ENCODE results near the gene NCAPD2.
"Not testable (repeated sequence)": the region's sequence is repeated elsewhere in the genome, so short reads cannot be mapped to it uniquely, and the experiment has no call there.

The NCAPD2 gene

DNA sequence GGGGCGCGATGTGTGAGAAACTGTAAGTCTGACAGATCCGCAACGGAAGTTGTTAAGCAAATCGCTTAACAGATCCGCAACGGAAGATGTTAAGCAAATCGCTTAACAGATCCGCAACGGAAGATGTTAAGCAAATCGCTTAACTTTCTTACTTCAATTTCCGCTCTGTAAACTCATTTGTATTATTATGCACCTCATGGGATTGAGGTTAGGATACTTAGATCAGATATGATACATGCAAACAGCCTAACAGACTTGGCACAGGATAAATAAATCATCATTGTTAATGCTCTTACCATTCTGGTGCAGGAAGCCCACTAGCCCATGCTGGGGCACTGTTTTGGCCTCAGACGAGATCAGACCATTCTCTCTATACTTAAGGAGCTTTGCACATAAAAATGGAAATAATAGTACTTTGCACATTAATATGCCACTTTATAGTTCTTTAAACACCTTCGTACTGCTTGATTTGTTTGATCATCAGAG is 399 bp downstream of the NCAPD2 start:
- in situ Hi-C loops (cut with HindIII; ENCODE audit: low sequenced_read_pairs) = no loop called here

DNA sequence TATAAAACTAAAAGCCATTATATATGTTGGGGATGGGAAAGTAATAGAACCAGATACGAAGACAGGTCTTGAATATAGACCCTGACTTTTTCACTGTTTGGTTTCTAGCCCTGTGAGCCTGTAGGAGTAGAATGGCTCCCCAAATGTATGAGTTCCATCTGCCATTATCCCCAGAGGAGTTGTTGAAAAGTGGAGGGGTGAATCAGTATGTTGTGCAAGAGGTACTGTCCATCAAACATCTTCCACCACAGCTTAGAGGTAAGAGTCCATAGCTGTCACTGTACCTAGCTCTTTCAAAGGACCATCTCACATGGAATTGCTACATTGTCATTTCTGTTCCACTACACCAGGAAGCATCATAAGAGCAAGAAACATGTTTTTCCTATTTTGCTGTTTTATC is 1.1 kb downstream of the NCAPD2 start:
- in situ Hi-C loops (cut with HindIII; ENCODE audit: low sequenced_read_pairs) = no loop called here

DNA sequence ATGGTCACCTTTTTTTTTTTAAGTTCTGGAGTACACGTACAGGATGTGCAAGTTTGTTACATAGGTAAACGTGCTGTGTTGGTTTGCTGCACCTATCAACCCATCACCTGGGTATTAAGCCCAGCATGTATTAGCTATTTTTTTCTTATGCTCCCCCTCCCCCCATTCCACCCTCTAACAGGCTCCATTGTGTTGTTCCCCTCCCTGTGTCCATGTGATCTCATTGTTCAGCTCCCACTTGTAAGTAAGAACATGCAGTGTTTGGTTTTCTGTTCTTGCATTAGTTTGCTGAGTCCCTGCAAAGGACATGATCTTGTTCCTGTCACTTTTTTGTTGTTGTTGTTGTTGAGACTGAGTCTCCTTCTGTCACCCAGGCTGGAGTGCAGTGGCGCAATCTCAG is 3.4 kb downstream of the NCAPD2 start:
- in situ Hi-C loops (cut with HindIII; ENCODE audit: low sequenced_read_pairs) = not testable (repeated sequence)

DNA sequence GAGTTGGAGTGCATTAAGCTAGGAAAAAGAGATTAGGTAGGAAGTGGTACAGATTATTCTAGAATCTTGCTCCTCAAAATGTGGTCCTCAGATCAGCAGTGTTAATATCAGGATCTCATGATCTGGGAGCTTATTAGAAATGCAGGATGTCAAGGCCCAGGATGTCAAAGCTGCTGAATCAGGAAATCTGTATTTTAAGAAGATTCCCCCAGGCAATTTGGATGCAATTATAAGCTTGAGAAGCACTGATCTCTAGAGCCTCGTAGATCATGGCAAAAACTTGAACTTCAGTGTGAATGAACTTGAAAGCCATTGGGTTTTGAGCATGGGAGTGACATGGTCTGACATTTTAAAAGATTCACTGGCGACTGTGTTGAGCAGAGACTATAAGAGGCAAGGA is 6.6 kb downstream of the NCAPD2 start:
- in situ Hi-C loops (cut with HindIII; ENCODE audit: low sequenced_read_pairs) = no loop called here

DNA sequence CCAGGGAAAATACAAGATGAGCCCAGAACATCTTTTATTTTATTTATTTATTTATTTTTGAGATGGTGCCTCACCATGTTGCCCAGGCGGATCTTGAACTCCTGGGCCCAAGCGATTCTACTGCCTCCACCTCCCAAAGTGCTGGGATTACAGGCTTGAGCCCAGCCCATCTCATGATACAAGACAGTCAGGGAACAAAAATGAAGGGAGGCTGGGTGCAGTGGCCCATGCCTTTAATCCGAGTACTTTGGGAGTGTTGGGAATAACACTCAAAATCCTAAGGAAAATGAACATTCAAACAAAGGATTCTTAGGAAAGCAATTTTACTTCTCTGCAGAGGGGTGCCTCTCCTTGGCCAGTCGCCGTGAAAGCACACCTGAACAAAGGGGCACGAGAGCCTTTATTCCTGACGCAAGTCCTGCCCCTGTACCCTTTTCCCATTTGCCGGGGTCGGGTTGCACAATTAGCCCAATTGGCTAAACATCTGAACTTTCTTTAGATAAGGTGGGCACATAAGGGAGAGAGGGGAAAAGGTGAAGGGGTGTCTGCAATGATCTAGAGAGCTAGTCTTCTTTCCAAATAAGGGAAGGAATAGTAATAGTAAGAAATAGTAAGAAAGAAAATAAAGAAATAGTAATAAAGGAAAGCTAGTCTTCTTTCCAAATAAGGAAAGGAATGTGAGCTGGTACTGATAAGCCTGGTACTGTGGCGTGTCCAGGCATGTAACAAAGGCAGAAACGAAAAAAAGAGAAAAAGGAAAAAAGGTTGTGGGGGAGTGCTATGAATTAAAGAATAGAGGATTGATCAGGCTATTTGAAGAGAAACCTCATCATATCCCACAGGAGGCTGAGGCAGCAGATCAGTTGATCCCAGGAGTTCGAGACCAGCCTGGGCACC is 13.4 kb downstream of the NCAPD2 start:
- in situ Hi-C loops (cut with HindIII; ENCODE audit: low sequenced_read_pairs) = no loop called here

DNA sequence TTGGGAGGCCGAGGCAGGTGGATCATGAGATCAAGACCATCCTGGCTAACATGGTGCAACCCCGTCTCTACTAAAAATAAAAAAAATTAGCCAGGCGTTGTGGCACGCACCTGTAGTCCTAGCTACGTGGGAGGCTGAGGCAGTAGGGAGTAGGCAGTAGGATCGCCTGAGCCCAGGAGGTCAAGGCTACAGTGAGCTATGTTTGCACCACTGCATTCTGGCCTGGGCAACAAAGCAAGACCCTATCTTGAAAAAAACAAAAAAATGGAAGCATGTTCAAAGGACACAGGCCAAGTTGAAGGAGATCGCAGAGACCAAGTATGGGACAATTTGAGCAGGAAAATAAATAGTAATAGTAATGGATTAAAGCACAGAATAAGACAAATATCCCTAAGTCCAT is 14.2 kb downstream of the NCAPD2 start:
- in situ Hi-C loops (cut with HindIII; ENCODE audit: low sequenced_read_pairs) = no loop called here

DNA sequence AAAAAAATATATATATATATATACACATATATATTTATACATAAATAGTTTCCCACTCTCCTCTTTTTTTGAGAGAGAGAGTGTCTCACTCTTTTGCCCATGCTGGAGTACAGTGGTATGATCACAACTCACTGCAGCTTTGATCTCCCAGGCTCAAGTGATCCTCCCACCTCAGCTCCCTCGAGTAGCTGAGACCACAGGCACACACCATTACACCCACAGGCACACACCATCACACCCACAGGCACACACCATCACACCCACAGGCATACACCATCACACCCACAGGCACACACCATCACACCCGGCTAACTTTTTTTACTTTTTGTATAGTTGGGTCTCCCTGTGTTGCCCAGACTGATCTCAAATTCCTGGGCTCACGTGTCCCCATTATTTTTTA is 26.3 kb downstream of the NCAPD2 start:
- in situ Hi-C loops (cut with HindIII; ENCODE audit: low sequenced_read_pairs) = no loop called here

DNA sequence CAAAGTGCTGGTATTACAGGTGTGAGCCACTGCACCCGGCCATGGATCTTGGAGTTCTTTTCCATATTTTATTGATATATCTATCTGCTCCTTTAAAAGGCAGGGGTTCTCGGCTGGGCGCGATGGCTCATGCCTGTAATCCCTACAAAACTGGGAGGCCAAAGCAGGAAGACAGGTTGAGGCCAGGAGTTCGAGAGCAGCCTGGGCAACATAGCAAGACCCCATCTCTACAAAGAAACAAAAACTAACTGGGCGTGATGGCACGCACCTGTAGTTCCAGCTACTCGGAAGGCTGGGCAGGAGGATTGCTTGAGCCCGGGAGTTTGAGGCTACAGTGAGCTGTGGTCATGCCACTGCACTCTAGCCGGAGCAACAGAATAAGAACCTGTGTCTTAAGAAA is 28.3 kb downstream of the NCAPD2 start:
- in situ Hi-C loops (cut with HindIII; ENCODE audit: low sequenced_read_pairs) = no loop called here

DNA sequence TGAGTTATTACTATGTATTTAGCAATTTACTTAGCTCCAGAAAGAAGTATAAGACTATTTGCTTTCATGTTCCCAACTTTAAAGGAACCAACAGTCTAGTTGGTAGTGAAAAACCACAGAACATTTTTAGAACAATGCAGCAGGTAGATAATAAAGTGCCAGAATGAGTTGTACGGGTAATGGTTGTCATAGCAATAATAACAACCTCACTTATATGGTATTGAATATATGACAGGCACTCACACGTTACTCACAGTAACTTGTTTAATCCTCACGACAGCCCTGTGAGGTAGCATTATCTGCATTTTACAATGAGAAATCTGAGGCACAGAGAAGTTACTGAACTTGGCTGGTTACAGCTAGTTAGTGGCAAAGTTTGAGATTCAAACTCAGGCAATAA is 29.8 kb downstream of the NCAPD2 start:
- in situ Hi-C loops (cut with HindIII; ENCODE audit: low sequenced_read_pairs) = no loop called here

DNA sequence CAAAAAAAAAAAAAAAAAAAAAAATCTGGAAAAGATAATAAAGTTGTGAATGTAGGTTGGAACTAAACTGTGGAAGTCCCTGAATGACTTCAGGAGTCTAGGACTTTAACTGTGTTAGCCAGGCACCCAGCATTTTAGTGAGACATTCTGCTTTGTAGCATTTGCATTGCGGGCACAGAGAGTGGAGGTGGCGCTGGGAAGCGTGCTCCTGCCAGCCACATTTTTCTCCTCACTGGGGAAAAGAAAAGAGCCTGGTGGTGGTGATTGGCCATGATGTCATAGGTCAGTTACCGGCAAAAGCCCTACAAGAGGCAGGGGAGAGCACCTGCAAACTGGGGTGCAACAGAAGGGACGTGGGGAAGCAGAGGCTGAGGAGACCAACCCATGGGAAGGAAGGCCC is 30.7 kb downstream of the NCAPD2 start:
- in situ Hi-C loops (cut with HindIII; ENCODE audit: low sequenced_read_pairs) = no loop called here

DNA sequence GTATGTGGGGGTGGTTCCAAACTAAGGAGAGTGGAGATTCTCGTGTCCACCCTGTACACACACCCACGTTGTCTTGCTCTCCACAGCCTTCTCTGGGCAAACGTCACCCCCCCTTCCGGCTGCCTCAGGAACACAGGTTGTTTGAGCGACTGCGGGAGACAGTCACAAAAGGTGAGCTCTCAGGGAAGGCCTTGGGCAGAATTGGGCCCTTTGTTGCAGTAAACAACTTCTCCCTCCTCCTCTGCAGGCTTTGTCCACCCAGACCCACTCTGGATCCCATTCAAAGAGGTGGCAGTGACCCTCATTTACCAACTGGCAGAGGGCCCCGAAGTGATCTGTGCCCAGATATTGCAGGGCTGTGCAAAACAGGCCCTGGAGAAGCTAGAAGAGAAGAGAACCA is 32.3 kb downstream of the NCAPD2 start:
- in situ Hi-C loops (cut with HindIII; ENCODE audit: low sequenced_read_pairs) = no loop called here

DNA sequence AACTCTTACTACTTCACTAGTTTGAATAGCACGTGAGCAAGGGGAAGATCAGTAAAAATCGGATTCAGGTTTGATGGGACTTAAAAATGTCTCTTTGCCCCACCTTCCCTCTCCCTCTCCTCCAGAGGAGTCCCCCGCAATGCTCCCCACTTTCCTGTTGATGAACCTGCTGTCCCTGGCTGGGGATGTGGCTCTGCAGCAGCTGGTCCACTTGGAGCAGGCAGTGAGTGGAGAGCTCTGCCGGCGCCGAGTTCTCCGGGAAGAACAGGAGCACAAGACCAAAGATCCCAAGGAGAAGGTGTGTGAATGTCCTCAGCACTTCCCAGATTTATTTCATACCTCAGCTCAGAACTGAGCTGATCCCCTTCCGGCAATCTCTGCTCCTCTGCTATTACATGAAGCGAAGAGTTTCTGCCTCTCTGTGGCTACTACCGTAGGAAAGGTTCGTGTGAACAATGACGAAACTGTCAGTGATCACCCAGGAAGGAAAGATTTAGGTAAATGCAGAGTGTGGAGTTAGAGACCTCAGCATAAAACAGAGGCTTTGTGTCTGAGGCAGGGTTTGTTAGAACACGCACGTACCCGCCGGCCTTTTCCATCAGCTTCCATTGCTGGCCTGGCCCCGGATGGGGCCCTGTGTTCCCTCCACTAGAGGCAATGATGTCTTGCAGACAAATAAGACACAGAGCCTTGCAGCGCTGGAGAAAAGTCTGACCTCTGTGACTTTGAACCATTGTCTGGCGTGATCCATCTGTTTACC is 33.0 kb downstream of the NCAPD2 start:
- in situ Hi-C loops (cut with HindIII; ENCODE audit: low sequenced_read_pairs) = no loop called here

DNA sequence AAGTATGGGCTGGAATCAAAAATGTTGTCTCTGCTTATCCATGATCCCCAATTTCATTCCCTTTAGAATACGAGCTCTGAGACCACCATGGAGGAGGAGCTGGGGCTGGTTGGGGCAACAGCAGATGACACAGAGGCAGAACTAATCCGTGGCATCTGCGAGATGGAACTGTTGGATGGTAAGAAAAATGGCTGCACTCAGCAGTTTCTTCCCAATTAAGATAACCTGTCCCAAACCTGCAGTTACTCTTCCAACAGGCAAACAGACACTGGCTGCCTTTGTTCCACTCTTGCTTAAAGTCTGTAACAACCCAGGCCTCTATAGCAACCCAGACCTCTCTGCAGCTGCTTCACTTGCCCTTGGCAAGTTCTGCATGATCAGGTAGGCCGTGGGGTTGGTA is 33.8 kb downstream of the NCAPD2 start:
- in situ Hi-C loops (cut with HindIII; ENCODE audit: low sequenced_read_pairs) = no loop called here

DNA sequence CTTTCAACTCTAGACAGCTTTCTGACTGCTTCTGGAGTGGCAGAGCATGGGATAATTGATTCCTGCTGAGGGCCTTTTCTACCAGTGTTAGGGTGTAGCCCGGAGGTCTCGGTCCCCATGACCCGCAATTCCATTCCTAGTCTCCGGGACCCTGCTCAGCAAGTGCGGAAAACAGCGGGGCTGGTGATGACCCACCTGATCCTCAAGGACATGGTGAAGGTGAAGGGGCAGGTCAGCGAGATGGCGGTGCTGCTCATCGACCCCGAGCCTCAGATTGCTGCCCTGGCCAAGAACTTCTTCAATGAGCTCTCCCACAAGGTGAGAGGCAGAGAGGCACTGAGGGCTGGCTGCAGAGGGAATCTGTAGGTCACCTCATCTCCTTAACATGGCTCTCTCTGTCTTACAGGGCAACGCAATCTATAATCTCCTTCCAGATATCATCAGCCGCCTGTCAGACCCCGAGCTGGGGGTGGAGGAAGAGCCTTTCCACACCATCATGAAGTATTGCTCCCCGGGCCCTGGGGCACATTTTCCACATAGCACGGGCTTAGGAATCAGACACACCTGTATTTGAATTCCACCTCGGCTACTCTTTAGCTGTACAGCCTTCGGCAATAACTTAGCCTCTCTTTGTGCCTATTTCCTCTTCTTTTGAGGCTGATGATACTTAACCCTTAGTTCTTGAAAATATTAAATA is 34.8 kb downstream of the NCAPD2 start:
- in situ Hi-C loops (cut with HindIII; ENCODE audit: low sequenced_read_pairs) = no loop called here

DNA sequence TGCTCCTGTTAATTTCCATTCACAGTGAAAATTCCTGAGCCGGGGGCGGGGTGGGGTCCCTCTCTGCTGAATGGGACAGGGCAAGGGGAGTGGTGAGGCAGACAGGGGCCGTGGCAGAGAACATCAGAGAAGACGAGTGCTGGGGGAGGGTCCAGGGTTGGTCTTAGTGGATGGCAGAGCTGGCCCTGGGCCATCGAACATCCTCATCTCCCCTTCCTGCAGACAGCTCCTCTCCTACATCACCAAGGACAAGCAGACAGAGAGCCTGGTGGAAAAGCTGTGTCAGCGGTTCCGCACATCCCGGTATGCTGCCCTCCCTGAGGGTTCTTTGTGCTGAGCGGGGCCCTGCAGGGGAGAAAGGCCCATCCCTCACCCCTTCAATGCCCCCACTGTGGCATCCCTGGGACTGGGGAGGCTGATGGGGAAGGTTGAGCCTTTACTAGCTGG is 35.4 kb downstream of the NCAPD2 start:
- in situ Hi-C loops (cut with HindIII; ENCODE audit: low sequenced_read_pairs) = no loop called here

DNA sequence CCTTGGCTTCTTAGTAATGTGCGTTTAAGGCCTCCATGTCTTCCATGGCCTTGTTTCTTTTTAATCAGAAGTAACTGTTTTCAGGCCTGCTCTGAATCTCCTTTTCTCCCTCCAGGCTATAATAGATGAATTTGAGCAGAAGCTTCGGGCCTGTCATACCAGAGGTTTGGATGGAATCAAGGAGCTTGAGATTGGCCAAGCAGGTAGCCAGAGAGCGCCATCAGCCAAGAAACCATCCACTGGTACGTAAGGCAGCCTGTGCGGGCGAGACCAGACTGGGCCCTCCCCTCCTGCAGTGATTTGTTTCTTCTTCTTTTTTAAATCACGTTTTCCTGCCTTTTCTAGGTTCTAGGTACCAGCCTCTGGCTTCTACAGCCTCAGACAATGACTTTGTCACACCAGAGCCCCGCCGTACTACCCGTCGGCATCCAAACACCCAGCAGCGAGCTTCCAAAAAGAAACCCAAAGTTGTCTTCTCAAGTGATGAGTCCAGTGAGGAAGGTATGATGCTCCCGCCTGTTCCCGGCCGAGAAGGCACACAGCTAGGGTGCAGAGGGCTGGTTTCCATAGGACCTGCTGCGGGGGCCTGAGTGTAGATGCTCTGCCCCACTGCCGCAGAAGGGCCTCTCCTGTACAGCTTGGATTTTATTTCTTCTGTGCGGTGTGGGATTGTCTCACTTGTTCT is 36.8 kb downstream of the NCAPD2 start:
- in situ Hi-C loops (cut with HindIII; ENCODE audit: low sequenced_read_pairs) = no loop called here

DNA sequence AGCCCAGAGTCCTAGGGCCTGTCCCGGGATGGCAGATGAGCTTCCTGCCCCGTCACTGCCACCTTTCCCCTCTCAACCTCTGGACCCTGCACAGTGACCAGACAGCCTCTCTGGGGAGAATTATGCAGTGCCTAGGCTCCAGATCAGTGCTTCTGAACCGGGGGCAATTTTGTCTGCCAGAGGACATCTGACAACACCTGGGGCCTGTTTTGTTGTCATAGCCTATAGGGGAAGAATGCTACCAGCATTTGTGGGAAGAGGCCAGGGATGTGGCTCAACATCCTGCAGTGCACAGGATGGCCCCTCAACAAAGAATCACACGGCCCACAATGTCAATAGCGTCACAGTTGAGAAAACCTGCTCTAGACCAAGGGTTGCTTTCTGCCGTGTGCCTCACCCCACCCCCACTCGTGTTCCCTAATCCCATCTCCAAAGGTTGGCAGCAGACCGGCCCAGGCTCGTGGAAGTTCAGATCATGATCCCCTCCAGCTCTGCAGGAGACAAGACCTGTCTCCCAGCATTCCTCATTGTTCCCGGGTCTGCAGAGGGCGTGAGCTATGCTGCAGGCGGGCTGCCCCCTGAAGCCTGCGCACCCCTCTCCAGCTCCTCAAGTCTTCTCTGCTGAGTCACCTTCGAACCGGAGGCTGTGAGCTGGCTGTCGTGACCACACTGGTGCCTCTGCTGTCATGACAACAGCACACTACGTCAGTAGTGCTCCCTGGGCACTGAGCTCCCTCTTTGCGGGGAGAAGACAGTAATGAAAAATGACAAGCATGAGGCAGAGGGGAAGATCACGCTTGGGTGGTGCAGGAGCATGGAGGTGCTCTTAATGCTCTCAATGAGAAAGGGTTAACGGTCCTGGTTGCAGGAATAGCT is 38.4 kb downstream of the NCAPD2 start:
- in situ Hi-C loops (cut with HindIII; ENCODE audit: low sequenced_read_pairs) = no loop called here

DNA sequence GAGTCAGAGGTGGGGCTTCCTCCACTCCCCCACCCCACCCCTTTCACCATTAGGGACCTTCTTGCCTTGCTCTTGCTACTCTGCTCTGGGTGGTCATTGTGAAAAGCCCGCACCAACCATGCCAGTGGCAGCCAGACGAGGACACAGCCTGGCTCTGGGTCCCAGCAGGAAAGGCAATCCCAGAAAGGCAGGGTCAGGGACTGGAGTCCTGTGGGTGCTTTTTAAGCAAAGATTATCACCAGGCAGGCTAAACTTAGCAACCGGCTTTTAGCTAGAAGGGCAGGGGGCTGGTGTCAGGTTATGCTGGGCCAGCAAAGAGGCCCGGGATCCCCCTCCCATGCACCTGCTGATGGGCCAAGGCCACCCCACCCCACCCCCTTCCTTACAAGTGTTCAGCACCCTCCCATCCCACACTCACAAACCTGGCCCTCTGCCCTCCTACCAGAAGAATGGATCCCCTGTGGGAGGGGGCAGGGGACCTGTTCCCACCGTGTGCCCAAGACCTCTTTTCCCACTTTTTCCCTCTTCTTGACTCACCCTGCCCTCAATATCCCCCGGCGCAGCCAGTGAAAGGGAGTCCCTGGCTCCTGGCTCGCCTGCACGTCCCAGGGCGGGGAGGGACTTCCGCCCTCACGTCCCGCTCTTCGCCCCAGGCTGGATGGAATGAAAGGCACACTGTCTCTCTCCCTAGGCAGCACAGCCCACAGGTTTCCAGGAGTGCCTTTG is 39.2 kb downstream of the NCAPD2 start:
- in situ Hi-C loops (cut with HindIII; ENCODE audit: low sequenced_read_pairs) = no loop called here

DNA sequence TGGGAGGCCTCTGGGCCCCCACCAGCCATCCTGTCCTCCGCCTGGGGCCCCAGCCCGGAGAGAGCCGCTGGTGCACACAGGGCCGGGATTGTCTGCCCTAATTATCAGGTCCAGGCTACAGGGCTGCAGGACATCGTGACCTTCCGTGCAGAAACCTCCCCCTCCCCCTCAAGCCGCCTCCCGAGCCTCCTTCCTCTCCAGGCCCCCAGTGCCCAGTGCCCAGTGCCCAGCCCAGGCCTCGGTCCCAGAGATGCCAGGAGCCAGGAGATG is 39.7 kb downstream of the NCAPD2 start:
- in situ Hi-C loops (cut with HindIII; ENCODE audit: low sequenced_read_pairs) = no loop called here
